OCI-LY1 (cell line): ENCODE data around the gene EHD1.

ENCODE experiments used
- CTCF ChIP-seq: fragments of 200-600 bp; sonication (generic), shearing (Covaris generic); IDR thresholded peaks from 2 replicates; pipeline ENCODE4 v1.5.1; 2017; ENCODE audit warnings: mild to moderate bottlenecking, antibody characterized with exemption, low read length, moderate library complexity, mixed read lengths
- EZH2 ChIP-seq: fragments of 200-600 bp; sonication (generic), shearing (Covaris generic); IDR thresholded peaks from 2 replicates; pipeline ENCODE4 v1.8.0; 2017; ENCODE audit warnings: borderline replicate concordance, mixed run types, mild to moderate bottlenecking, antibody characterized with exemption, low read length, moderate library complexity, mixed read lengths

- no peak for TF ChIP-seq CTCF
- no peak for TF ChIP-seq EZH2
Observed at GRCh38 chr11:64888406-64888728, 9.9 kb upstream of the EHD1 start.
